ENCODE results near the gene ANO1. TPM values are rescaled to one million over a fixed set of nuclear protein-coding genes. Genes with fewer than 3 reads are reported as not detected.

The ANO1 gene
- polyA plus RNA-seq, 1 of the 3 experiments (the other 2 are of a cell fraction): not detected

DNA sequence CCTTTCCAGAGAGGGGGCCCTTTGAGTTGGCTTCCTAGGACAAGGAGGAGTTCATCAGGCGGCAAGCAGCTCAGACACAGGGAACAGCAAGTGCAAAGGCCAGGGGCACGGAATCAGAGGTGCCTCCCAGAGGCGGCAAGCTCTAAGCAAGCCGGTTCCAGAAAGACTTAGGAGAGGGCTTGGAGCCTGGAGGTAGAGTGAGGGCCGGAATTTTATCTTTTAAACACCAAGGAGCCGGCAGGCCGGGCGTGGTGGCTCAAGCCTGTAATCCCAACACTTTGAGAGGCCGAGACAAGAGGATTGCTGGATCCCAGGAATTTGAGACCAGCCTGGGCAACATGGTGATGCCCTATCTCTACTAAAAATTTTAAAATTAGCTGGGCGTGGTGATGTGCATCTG lies 151.6 kb downstream of the ANO1 start:
- Histone ChIP-seq H4K20me1 (ENCODE audit: insufficient read depth) (peaks cover 9% of the 10 kb centered on the region; the same call in 1 of the 2 replicates), H3K79me2 (ENCODE audit: insufficient read depth) (no peaks in the 10 kb centered on the region), H3K4me2 (no peak overlapping the region), H3K9ac (no peak overlapping the region), H3F3A (replicated peaks; ENCODE audit: insufficient read depth) (peaks cover 16% of the 10 kb centered on the region), H3K4me1 (ENCODE audit: control insufficient read depth in 1 of 2, insufficient read depth in 2 of 2, low read depth in 1 of 2, low read length in 1 of 2) (peaks cover 0 to 5% of the 10 kb centered on the region in 2 experiments; a peak in 1 of 4 replicates), H3K9me2 (no peaks in the 10 kb centered on the region), H3K27ac (ENCODE audit: low read depth in 2 of 2, low read length in 1 of 2) (no peak overlapping the region), H3K9me3 (no peaks in the 10 kb centered on the region), H2AFZ (ENCODE audit: low read depth) (no peak overlapping the region), H3K4me3 (ENCODE audit: low read depth in 2 of 2, low read length in 1 of 2) (no peak overlapping the region), H3K36me3 (replicated peaks in 1 of 2; ENCODE audit: control insufficient read depth in 1 of 2, insufficient read depth in 2 of 2, low read length in 1 of 2) (no peaks in the 10 kb centered on the region), H3K27me3 (ENCODE audit: insufficient read depth) (no peaks in the 10 kb centered on the region)
- POLR2A ChIA-PET: no interaction called here
- TF ChIP-seq, protein P1, sequence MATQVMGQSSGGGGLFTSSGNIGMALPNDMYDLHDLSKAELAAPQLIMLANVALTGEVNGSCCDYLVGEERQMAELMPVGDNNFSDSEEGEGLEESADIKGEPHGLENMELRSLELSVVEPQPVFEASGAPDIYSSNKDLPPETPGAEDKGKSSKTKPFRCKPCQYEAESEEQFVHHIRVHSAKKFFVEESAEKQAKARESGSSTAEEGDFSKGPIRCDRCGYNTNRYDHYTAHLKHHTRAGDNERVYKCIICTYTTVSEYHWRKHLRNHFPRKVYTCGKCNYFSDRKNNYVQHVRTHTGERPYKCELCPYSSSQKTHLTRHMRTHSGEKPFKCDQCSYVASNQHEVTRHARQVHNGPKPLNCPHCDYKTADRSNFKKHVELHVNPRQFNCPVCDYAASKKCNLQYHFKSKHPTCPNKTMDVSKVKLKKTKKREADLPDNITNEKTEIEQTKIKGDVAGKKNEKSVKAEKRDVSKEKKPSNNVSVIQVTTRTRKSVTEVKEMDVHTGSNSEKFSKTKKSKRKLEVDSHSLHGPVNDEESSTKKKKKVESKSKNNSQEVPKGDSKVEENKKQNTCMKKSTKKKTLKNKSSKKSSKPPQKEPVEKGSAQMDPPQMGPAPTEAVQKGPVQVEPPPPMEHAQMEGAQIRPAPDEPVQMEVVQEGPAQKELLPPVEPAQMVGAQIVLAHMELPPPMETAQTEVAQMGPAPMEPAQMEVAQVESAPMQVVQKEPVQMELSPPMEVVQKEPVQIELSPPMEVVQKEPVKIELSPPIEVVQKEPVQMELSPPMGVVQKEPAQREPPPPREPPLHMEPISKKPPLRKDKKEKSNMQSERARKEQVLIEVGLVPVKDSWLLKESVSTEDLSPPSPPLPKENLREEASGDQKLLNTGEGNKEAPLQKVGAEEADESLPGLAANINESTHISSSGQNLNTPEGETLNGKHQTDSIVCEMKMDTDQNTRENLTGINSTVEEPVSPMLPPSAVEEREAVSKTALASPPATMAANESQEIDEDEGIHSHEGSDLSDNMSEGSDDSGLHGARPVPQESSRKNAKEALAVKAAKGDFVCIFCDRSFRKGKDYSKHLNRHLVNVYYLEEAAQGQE (IDR thresholded peaks at IDR 0.05; ENCODE audit: low read depth, low read length): no peak
- TF ChIP-seq, protein P2, sequence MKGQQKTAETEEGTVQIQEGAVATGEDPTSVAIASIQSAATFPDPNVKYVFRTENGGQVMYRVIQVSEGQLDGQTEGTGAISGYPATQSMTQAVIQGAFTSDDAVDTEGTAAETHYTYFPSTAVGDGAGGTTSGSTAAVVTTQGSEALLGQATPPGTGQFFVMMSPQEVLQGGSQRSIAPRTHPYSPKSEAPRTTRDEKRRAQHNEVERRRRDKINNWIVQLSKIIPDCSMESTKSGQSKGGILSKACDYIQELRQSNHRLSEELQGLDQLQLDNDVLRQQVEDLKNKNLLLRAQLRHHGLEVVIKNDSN (IDR thresholded peaks at IDR 0.05; ENCODE audit: borderline replicate concordance, low read depth): no peak
- TF ChIP-seq RAD21 (IDR thresholded peaks at IDR 0.05; ENCODE audit: low read length): no peak
- no peak for TF ChIP-seq NRF1 (IDR thresholded peaks at IDR 0.05; ENCODE audit: low read depth, low read length)
- TF ChIP-seq GABPA (IDR thresholded peaks at IDR 0.05; ENCODE audit: low read depth): no peak
- no peak for TF ChIP-seq NFIC (IDR thresholded peaks at IDR 0.05; ENCODE audit: borderline replicate concordance)
- TF ChIP-seq, protein P3, sequence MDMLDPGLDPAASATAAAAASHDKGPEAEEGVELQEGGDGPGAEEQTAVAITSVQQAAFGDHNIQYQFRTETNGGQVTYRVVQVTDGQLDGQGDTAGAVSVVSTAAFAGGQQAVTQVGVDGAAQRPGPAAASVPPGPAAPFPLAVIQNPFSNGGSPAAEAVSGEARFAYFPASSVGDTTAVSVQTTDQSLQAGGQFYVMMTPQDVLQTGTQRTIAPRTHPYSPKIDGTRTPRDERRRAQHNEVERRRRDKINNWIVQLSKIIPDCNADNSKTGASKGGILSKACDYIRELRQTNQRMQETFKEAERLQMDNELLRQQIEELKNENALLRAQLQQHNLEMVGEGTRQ (IDR thresholded peaks at IDR 0.05; ENCODE audit: borderline replicate concordance, low read depth, low read length): no peak
- no peak for TF ChIP-seq FOXJ3 (CRISPR knock-in tag; IDR thresholded peaks at IDR 0.05)
- no peak for TF ChIP-seq EP300 (IDR thresholded peaks at IDR 0.05; ENCODE audit: borderline replicate concordance in 1 of 2, low read depth in 1 of 2, low read length in 1 of 2)
- TF ChIP-seq TAF1 (IDR thresholded peaks at IDR 0.05; ENCODE audit: borderline replicate concordance, low read depth, low read length): no peak
- TF ChIP-seq EZH2phosphoT487 (IDR thresholded peaks at IDR 0.05; ENCODE audit: borderline replicate concordance, low read depth): no peak
- TF ChIP-seq ELF1 (IDR thresholded peaks at IDR 0.05): no peak
- TF ChIP-seq CHD2 (IDR thresholded peaks at IDR 0.05; ENCODE audit: low read length, partially characterized antibody): no peak
- no peak for TF ChIP-seq RCOR1 (IDR thresholded peaks at IDR 0.05; ENCODE audit: low read length)
- DNase-seq: no peak
- CTCF ChIA-PET: interaction anchor here (1.0 to 1.7 kb wide), 2 partner anchors 19 to 180 kb away, joined by 3 to 4 read pairs; no protein-coding TSS in a partner anchor
- 72% methylated on average over 7 of the region's 10 CpGs for WGBS (ENCODE audit: low lambda C conversion rate)
